Effector memory CD8-positive, alpha-beta T cell (primary cell): ENCODE results near the gene ATAD1.

Source experiments
- ATAC-seq: fragments of 150-1000 bp; cut with Tn5 transposase; replicated peaks from 2 replicates; pipeline ENCODE4 v1.10.0; 2021; ENCODE audit warnings: mild to moderate bottlenecking, moderate library complexity
- DNase-seq, 3 experiments: peaks; one replicate each; pipeline ENCODE4 v3.0.0; 2021
- H3K27ac Mint-ChIP-seq, 2 donors: one replicate each; pipeline ENCODE4 v1.8.0; 2022; ENCODE audit warnings: mild to moderate bottlenecking in 2 of 2, mixed read lengths in 2 of 2, moderate library complexity in 2 of 2
- H3K27me3 Mint-ChIP-seq, 2 donors: one replicate each; pipeline ENCODE4 v1.8.0; 2022; ENCODE audit warnings: mixed read lengths in 2 of 2
- H3K36me3 Mint-ChIP-seq: one replicate; pipeline ENCODE4 v1.8.0; 2022; ENCODE audit warnings: mild to moderate bottlenecking, moderate library complexity, mixed read lengths; ENCODE audit not compliant: insufficient read depth
- H3K4me1 Mint-ChIP-seq, 2 donors: one replicate each; pipeline ENCODE4 v1.8.0; 2022; ENCODE audit warnings: low read depth in 2 of 2, mixed read lengths in 2 of 2
- H3K4me3 Mint-ChIP-seq, 2 donors: one replicate each; pipeline ENCODE4 v1.8.0; 2022; ENCODE audit warnings: mild to moderate bottlenecking in 2 of 2, mixed read lengths in 2 of 2, moderate library complexity in 2 of 2
- H3K9me3 Mint-ChIP-seq, 2 donors: one replicate each; pipeline ENCODE4 v1.8.0; 2022; ENCODE audit warnings: mixed read lengths in 2 of 2

Gene ATAD1

DNA sequence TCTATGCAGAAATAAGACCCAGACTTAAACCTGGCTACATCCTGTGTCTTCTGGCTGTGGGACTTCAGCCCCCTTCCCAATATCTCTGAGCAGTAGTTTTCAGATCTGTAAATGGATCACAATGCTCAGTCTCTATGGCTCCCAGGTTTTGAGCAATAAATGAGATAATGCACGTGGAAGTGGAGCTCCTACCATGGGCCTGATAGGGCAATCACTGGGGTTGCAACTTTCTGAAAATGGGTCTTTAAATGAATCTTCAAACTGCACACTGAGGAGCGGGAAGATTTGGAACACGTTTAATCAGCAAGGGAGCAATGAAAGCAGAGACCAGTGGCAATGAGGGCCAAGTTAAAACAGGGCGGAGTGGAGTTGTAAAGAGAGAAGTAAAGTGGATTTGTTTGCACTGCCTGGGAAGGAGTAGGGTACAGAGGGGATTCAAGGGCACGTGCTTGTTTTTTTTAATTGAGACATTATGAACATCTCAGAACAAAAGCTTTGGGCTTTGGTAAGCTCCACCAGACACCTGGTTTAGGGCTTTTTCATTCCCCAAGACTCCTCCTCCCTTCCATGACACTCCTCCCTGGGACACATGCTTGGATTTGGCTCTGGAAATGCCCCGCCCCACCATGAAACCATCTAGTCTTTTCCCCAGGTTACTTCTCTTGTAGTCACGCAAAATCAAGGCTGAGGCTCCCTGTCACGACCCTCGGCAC is 115.6 kb downstream of the ATAD1 start:
- H3K27ac Mint-ChIP-seq: no peak overlapping the region
- H3K9me3 Mint-ChIP-seq: no peaks in the 10 kb centered on the region
- H3K4me3 Mint-ChIP-seq: no peak overlapping the region
- no peaks in the 10 kb centered on the region for H3K4me1 Mint-ChIP-seq
- ATAC-seq (no peak), DNase-seq (no peak)
- H3K27me3 Mint-ChIP-seq: peaks cover 13 to 31% of the 10 kb centered on the region in 2 donors
- H3K36me3 Mint-ChIP-seq: no peaks in the 10 kb centered on the region
